22Rv1 (cell line): Measurements from ENCODE around the gene LRRC8D.
"Not testable (repeated sequence)": the region's sequence is repeated elsewhere in the genome, so short reads cannot be mapped to it uniquely, and the experiment has no call there.

Experiments
- H3K27ac ChIP-seq: fragments of 450-650 bp; 2 replicates; pipeline ENCODE4 v1.5.1; 2017
- CTCF ChIP-seq: fragments of 450-650 bp; IDR thresholded peaks from 2 replicates; pipeline ENCODE4 v1.5.1; 2017; ENCODE audit warnings: mild to moderate bottlenecking
- ZFX ChIP-seq: fragments of 450-650 bp; IDR thresholded peaks from 2 replicates; pipeline ENCODE4 v1.6.1; 2017; ENCODE audit warnings: antibody characterized with exemption, borderline replicate concordance

LRRC8D gene

GRCh38 chr1:89820422-89821321 is at the start of gene LRRC8D:
Gene LRRC8D, plus strand, starts transcription at chr1:89821032. Its CDS starts 112,037 bp downstream, at chr1:89933069.
- TF ChIP-seq ZFX (no peak), CTCF (no peak)
- H3K27ac ChIP-seq: peak within 1 kb of the TSS; percentile 77

GRCh38 chr1:89771991-89772560 is 48.8 kb upstream of the LRRC8D start:
- TF ChIP-seq CTCF (no peak), ZFX (no peak)
- H3K27ac ChIP-seq: no peak overlapping the region

- H3K27ac ChIP-seq: not testable (repeated sequence)
Measured at GRCh38 chr1:89776104-89776503, 44.7 kb upstream of the LRRC8D start.

- not testable (repeated sequence) for H3K27ac ChIP-seq
Measured at GRCh38 chr1:89777271-89777670, 43.6 kb upstream of the LRRC8D start.

GRCh38 chr1:89779151-89779940 is 41.5 kb upstream of the LRRC8D start:
- H3K27ac ChIP-seq: no peak overlapping the region
- no peak for TF ChIP-seq ZFX
- no peak for TF ChIP-seq CTCF

GRCh38 chr1:89780721-89781120 is 40.1 kb upstream of the LRRC8D start:
- TF ChIP-seq ZFX (no peak), CTCF (peak; percentile 58)
- no peak overlapping the region for H3K27ac ChIP-seq

GRCh38 chr1:89781494-89782126 is 39.2 kb upstream of the LRRC8D start:
- H3K27ac ChIP-seq: no peak overlapping the region
- TF ChIP-seq ZFX: no peak
- TF ChIP-seq CTCF: no peak
